Eye (tissue), 1 donor: ENCODE data around the gene EEFSEC.

Source experiments
- DNase-seq: peaks from one replicate; pipeline ENCODE4 v3.0.0-alpha.2; 2015

The EEFSEC gene

DNA sequence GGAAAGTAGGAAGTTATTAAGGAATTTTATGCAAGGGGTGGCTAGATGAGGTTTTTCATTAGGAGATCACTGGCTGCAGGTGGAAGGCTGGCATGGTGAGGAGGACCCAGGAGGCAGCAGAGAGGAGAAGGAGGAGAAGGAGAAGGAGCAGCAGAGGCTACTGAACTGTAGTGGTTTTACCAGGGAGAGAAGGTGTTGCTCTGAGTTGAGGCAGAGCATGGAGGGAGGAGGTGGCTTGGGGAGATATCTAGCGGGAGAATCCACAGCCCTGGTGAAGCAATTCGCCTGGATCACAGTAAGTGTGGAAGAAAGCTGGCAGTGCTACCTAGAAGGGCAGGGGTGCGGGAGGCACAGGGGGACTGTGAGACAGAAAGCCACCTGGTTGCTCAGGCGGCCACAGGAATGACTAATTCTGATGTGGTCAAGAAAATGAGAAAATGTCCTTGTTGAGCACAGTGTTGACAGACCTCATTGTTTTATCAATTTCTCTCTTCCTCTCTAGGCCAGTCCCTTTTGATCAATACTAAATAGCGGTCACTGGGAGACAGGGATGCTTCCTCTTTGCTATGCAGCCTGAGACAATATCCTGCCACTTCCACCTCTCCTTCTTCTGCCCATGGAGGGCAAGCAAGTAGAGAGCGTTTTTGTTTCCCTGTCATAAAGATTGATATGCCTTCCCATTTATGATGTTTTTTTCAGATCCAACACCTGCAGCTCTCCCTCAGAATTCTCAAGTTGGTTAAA, 94.6 kb downstream of the EEFSEC start:
- DNase-seq = no peak

DNA sequence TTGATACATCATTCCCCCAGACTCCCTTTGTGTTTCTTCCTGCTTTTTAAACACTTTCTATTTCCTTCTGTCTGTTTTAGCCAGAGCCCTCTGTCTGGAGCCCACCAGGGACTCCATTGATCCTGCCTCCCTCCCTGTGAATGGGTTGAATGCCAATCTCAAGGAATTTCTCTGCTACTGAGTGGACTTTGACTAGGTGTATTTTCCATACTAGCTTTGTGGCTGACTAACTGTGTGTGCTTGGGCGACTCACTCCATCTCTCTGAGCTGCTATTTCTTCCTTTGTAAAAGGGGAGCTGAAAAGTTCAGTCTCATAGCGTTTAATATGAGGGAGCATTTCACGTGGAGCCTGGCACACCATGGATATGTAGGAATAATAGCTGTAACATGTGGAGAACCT, 98.8 kb downstream of the EEFSEC start:
- DNase-seq = no peak

GRCh38 chr3:128253150-128253549, 99.9 kb downstream of the EEFSEC start:
- no peak for DNase-seq

- no peak for DNase-seq
These were observed 100.8 kb downstream of the EEFSEC start for GRCh38 chr3:128254066-128254590.

GRCh38 chr3:128254967-128255366, 101.7 kb downstream of the EEFSEC start:
- no peak for DNase-seq

DNA sequence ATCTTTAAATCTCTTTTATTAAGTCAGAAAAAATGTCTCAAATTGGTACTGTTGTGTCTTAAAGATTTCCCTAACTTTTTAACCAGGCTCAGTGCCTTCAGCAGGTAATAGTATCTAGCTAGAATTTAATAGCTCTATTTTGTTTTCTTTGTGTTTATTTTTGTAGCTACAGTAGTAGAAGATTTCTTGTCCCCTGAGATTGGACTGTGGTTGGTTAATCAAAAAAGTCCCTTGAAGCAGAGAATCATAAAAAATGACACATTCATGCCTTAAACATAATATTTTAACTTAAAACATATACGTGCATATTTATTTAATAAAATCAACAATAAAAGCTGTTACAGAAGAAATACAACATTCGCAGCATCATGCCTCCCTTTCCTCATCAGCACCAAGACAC, 102.8 kb downstream of the EEFSEC start:
- no peak for DNase-seq

DNA sequence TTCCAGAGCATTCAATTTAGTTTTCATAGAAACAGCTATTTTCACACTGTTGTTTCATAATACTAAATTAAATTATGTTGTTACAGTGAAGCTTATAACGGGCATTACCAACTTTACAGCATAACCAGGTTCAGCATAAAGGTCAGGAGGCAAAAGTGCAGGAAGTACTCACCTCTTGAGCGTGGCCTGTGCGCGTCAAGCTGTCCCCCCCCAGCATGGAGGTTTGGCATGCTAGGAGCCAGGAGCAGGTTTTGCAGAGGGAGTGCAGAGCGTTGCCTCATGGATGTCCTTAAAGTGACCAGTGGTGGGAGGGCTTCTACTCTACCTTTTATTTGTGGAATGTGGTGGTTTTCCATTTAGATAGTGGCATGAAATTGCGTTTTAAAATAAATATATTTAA, 104.4 kb downstream of the EEFSEC start:
- DNase-seq = no peak

DNA sequence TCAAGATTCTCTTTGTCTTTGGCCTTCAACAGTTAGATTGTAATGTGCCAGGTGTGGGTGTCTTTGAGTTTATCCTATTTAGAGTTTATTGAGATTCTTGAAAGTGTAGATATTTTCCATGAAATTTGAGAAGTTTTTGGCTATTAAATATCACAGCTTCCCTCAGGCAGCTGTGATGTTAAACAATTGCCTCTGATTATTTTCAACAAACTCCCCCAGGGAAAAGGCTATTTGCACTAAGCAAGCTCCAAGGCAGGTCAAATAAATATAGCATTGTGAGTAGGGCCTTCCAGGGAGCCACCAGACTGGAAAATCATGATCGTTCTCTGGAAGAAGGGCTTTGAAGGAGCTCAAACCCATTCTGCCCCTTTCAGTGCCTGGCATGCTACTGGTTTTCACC, 107.0 kb downstream of the EEFSEC start:
- DNase-seq = no peak

- no peak for DNase-seq
These were observed 109.2 kb downstream of the EEFSEC start for GRCh38 chr3:128262457-128262856.

- DNase-seq = no peak
These were observed 109.8 kb downstream of the EEFSEC start for GRCh38 chr3:128263118-128263517.

GRCh38 chr3:128263946-128264345, 110.7 kb downstream of the EEFSEC start:
- no peak for DNase-seq

DNA sequence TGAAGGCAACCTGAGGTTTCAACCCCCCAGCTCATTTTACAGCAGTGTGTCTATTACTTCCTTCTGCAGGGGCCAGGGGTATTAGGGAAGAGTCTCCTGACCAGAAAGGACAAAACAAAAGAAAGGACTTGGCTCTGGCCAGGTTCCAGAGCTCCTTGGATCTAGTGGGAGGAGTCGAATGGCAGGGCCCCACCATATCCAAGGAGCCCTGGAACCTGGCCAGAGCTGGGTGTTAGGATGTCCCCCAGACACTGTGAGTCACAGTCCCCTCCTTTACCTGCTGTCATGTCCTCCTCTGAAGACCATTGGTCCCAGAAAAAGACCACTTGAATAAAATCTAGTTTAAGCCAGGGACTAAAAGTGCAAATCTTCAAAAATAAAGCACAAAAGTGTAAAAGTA, 113.2 kb downstream of the EEFSEC start:
- no peak for DNase-seq

DNA sequence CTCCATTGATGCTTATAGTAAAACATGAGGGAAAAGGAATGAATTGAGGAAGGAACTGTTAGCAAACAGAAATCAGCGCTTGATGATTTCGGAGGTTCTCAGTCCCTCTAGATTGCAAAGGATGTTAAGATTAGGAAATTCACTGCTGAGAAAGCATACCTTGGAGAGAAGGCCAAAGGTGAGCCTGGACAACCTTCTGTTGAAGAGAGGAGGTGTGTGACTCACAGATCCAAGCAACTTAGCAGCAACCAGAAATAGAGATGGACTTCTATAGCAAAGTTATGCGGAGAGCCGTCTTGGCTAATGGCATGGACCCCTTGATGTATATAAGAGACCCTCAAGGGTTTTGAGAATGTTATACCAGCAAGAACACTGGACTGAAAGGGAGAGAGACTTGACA, 114.3 kb downstream of the EEFSEC start:
- no peak for DNase-seq

GRCh38 chr3:128269006-128269775, 115.9 kb downstream of the EEFSEC start:
- DNase-seq = peak; percentile 73

DNA sequence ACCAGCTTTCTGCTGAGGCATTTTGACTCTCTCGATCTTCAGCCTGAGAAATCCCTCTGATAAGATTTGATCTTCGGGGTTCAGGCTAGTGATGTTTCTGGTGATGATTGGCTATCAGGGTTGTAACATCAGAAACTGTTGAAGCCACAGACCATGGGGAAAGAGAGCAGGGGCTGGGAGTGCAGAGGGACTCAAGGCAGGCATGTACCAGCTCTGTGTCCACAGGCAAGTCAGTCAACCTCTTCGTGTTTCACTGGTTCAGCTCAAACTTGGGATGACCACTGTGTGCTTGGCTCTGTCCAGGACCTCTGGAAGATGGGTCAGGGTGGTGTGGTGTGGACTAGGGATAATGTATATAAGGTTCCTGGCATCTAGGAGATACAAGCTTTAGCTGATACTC, 116.5 kb downstream of the EEFSEC start:
- peak; percentile 38 for DNase-seq

GRCh38 chr3:128270559-128271492, 117.5 kb downstream of the EEFSEC start:
- peak; percentile 20 for DNase-seq

- no peak for DNase-seq
These were observed 118.5 kb downstream of the EEFSEC start for GRCh38 chr3:128271536-128272332.

DNA sequence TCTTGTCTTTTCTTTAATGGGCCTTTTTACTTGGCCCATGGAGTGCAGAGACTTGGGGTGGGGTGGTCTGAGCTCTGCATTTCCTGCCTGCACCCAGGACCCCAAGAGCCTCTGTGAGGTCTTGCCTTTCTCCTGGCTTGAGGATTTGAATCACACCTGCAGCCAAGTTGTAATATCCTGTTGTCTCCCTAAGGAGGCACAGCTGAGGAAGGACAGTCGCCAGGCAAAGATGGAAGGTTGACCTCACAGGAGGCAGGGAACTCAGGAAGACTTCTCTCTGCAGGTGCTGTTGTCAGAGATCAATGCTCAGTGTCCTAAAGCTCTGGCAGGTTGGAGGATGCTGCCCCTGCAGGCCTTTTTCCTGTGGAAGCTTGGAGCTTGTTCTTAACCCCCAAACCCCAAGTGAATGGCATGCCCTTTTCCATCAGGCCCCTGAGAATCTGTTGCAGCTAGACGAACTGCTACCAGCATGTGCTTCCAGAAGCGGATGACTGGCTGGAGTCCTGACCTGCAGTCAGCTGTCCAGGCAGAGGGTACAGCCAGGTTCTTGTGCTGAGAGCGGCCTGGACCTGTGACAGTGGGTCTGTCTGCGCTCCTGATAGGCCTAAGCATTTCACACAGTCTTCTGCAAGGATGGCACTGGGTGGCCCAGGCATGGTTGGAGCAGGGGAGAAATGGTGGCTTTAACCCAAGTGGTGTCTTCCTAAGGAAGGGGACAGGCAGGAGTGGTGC, 120.0 kb downstream of the EEFSEC start:
- DNase-seq = no peak

GRCh38 chr3:128273841-128274573, 120.7 kb downstream of the EEFSEC start:
- no peak for DNase-seq

GRCh38 chr3:128274837-128275236, 121.6 kb downstream of the EEFSEC start:
- no peak for DNase-seq
